NCI-H82 treated with DMSO at 0.1 percent for 48 hours (cell line): ENCODE results near the gene DLST.

Source experiments
- DNase-seq: peaks from one replicate; lab custom pipeline; 2025; ENCODE audit not compliant: unreplicated experiment; lab: John Stamatoyannopoulos, UW

DLST gene

DNA sequence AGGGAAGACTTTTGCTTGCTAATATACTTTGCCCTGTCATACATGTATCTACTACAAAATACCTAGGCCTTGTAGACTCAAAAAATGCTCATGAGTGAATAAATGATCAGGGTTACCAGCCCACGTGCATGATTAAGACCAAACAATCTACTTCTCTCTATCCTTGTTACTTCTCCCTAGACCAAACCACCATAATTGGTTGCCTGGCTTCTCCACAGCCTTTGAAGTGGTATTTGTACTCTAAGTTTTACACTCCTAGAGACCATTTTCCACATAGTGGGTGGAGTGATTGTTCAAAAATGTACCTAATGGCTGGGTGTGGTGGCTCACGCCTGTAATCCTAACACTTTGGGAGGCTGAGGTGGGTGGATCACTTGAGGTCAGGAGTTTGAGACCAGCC, 55.5 kb downstream of the DLST start:
- no peak for DNase-seq

GRCh38 chr14:74938531-74939495, 57.1 kb downstream of the DLST start:
- DNase-seq, result peak; percentile 62

GRCh38 chr14:74940956-74941565, 59.3 kb downstream of the DLST start:
- no peak for DNase-seq

- DNase-seq, result no peak
Measured at GRCh38 chr14:74941676-74942097, 60.0 kb downstream of the DLST start.

DNA sequence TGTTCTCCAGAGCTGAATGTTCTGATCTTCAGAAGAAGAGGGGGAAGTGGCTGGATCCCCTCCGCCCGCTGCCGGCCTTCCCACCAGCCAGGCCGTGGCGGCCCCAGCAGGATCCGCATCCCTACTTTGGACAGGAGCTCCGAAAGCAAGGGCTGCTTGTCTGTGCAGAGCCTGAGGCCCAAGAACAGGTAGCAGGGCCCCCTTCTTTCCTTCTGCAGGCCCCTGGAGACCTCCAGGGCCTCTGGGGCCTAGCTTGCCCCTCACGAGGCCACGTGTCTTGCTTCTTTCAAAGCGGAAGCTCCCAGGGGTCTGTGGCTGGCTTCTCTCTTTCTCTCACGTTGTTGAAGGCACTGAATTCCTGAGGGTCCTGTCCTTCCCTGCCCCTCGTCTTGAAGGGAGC, 60.5 kb downstream of the DLST start:
- DNase-seq, result no peak

GRCh38 chr14:74942608-74943007, 60.9 kb downstream of the DLST start:
- no peak for DNase-seq

GRCh38 chr14:74945261-74945851, 63.6 kb downstream of the DLST start:
- DNase-seq, result no peak

- DNase-seq, result peak; percentile 27
Measured at GRCh38 chr14:74945852-74946658, 64.3 kb downstream of the DLST start.

- DNase-seq, result no peak
Measured at GRCh38 chr14:74946659-74947281, 65.1 kb downstream of the DLST start.

- no peak for DNase-seq
Measured at GRCh38 chr14:74947353-74948227, 65.9 kb downstream of the DLST start.

- DNase-seq, result no peak
Measured at GRCh38 chr14:74948228-74949175, 66.8 kb downstream of the DLST start.

- no peak for DNase-seq
Measured at GRCh38 chr14:74949191-74949601, 67.5 kb downstream of the DLST start.

GRCh38 chr14:74949859-74950573, 68.3 kb downstream of the DLST start:
- no peak for DNase-seq

DNA sequence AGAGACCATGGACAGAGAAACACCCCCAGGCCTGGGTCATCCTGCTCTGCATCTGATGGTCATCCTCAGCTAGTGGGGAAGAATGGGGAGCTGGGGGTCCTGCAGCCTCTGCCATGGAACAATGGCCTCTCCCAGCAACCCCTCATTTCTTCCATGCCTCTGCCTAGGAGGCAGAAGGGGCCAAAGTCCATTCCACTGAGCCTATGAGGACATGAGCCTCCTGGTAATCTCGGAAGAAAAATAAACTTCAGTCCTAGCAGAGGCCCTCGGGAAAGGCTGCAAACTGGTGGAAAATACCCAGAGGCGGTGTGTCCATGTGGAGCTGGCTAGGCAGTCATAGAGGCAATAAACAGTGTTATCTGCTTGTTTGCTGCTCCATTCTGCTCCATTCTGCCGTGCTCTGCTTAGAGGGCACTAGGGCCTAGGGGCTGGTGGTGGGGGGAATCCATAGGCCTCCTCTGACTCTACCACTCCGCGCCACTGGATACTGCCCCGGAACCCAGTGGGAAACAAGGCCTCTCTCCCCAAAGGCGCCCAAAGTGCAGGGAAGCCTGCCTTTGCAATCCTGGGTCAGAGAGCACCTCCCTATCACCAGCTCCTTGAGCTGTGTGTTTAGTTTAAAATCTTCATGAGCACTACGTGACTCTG, 69.2 kb downstream of the DLST start:
- no peak for DNase-seq

DNA sequence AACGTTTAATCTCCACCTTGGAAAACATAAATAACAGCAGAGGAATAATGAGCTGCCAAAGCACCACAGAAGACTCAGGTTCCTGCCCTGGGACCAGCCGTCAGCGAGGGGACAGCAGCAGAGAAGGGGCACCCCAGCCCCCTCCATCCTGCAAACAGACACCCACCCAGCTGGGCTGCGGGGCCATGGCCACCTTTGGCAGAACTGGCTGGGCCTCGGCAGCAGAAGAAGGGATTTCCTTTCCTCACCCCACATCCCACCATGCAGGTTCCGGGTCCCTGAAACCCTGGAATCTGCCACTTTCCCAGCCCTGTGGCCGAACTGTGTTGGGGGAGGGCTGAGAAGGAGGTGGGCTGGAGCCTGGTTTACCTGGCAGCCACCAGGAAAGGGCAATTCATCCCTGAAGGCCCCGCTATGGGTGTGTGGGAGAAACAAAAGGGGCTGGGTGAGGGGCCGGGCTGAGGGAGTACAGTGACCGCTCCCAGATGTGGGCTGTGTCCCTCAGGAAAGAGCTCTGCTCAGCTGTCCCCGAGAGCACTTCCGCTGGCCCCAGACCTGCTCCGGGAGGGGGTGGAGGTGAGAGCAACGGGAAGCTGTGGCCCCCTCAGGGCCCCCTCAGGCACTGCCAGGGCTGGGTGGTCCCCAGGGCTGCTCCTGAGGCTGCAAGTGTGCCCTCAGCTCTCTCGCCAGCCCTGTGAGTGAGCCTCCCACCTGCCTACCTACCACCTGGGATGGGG, 69.9 kb downstream of the DLST start:
- no peak for DNase-seq

- no peak for DNase-seq
Measured at GRCh38 chr14:74952180-74952665, 70.5 kb downstream of the DLST start.
